HG03457 (cell line): ENCODE results near the gene HS3ST3A1.

Experiments used
- ATAC-seq: cut with Tn5 transposase; IDR thresholded peaks from one replicate; pipeline ENCODE4 v1.9.1; 2021; ENCODE audit warnings: moderate number of reproducible peaks; ENCODE audit not compliant: unreplicated experiment

HS3ST3A1 gene

DNA sequence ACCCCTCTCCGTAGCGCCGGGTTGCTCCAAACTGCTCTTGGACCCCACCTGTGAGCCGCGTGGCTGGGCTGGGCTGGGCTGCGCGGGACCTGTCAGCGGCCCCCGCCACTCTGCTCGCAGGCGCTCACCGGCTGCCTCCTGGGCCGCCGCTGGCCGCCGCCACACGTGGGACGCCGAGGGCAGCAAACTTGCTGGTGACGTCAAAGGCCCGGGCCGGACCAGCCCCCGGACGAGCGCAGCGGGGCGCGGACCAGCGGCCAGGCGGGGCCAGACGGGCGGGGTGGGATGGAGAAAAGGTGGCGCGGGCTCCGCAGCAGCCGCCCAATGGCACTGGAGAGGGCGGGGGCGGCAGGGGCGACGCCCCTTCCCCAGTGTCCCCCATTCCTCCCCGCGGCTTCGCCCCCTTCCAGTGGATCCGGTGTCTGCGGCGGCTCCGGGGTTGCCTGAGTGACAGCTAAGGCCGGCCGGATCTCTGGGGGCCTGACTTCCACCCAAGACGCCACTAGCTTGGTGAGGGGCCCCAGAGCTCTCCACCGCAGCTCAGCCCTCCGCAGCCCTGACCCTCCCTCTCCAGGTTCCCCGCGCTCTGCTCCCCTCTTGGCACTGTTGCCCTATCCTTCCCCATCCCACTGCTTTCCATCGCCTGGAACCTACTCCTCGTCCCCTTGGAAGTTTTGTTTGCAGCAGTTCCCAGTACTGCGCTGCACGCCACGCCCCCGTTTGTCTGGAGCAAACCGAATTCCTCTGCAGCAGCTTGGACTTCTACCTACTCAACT, at the start of gene HS3ST3A1:
HS3ST3A1 (minus strand) TSS at position 154 of the 776 bp plus-strand sequence. CDS start 800 bp downstream, outside the sequence.
- no peak for ATAC-seq

DNA sequence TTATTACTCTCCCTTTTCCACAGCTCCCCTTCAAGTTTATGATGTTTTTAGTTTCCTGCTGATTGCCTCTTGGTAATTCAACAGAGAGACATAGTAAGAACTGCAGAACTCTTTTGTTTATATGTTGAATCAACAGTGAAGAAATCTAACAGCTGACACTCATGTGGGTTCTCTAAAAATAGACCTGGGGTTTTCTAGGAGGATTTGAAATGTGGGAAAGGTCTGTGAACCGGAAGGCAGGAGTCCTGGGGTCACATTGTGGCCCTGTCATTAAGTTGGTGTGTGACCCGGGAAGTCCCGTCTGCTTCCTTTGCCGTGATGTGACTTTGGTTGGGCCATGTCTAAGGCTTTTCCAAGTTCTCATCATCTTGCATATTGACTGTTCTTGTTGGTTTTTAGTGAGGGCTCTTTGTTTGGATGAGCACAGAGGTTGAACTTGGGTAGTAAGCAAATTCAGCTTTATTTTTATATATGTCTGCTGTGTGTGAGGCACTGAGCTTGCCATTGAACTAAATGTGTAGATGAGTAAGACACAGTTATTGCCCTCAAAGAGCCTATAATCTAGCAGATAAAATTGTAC, 48.5 kb upstream of the HS3ST3A1 start:
- ATAC-seq: no peak

GRCh38 chr17:13647543-13648021, 45.9 kb upstream of the HS3ST3A1 start:
- ATAC-seq: no peak

- no peak for ATAC-seq
Measured at GRCh38 chr17:13646969-13647542, 45.3 kb upstream of the HS3ST3A1 start.

- no peak for ATAC-seq
Measured at GRCh38 chr17:13646411-13646810, 44.7 kb upstream of the HS3ST3A1 start.

DNA sequence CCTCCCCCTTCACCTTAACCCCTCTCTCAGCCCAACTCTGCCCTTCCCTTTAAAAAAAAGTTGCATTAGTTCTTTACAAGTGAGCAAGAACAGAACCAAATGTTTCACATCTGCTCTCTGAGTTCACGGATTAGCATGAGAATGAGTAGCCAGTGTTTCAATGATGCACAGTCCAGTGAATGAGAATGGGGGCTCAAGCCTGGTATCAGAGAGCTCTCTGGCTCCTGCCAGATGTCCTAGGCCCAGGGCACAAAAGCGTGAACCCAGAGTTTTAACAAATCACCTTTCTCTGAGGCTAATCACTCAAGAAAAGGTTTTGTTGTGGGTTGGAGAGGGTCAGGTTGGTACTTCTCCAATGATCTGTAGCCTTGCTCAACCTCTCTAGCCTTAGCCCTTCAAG, 41.5 kb upstream of the HS3ST3A1 start:
- no peak for ATAC-seq

DNA sequence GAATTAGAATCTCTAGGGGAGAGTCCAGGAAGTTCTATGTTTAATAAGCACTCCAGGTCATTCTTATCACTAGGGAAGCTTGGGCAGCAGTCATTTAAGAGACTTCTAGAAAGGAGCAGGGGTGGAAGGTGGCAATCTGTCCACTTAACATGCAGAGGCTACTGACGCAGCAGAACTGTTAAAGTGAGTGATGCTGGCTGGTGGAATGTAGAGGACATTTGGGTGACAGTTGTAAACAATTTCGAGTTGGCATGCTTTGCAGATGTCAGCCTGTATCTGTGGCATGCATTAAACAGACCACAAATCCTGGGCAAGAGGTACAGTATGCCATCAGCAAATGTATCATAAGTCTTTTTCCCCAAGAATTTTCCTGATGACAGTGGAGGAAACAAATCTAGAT, 40.5 kb upstream of the HS3ST3A1 start:
- no peak for ATAC-seq

GRCh38 chr17:13640551-13640950, 38.8 kb upstream of the HS3ST3A1 start:
- ATAC-seq: no peak

GRCh38 chr17:13638855-13639458, 37.2 kb upstream of the HS3ST3A1 start:
- no peak for ATAC-seq

GRCh38 chr17:13636951-13637350, 35.2 kb upstream of the HS3ST3A1 start:
- no peak for ATAC-seq

- ATAC-seq: no peak
Measured at GRCh38 chr17:13635951-13636350, 34.2 kb upstream of the HS3ST3A1 start.

GRCh38 chr17:13634021-13634420, 32.3 kb upstream of the HS3ST3A1 start:
- ATAC-seq: no peak

DNA sequence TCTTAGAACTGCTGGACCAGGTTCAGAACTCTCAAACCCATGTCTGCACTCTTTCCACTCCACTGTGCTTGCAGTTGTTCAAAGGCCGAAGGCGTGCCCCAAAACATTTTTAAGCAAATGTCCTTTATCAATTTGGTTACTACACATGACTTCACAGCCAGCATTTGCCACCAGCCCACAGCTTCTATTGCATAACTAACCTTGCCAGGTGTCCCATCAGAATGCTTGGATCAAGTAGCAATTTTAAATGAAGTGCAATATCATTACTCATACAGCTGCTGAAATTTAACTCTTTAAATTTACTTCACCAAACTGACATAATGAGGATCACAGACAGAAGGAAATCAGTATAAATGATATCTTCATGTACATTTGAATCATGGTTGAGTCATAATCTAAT, 29.8 kb upstream of the HS3ST3A1 start:
- ATAC-seq: no peak

- no peak for ATAC-seq
Measured at GRCh38 chr17:13626703-13627102, 25.0 kb upstream of the HS3ST3A1 start.

DNA sequence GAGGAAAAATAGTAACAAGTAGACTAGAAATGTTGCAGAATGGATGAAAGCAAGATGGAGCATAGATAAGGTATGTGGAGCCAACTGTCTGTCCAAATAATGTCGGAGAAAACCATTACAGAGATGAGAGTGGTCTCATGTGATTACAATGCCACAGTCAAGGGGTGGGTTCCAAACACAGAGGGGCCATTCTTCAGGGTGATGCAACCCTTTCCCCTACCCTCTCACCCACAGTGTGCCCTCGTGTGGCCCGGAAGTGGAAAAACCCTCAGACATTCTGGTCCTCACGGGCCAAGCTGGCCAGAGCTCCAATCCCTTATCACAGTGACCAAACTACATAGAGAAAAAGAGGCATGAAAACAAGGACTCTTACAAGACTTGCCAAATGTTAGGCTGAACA, 17.7 kb upstream of the HS3ST3A1 start:
- no peak for ATAC-seq

DNA sequence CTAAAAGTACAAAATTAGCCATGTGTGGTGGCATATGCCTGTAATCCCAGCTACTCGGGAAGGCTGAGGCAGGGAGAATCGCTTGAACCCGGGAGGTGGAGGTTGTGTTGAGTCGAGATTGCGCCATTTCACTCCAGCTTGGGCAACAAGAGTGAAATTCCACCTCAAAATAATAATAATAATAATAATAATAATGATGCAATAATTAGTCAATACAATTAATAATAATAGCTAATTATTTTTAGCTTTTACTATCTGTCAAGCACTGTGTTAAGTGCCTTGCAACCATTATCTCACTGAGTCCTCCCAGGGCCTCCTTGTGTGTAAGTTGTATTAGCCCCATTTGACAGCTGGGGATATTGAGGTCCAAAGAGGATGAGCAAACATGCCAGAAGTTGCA, 14.3 kb upstream of the HS3ST3A1 start:
- ATAC-seq: no peak

DNA sequence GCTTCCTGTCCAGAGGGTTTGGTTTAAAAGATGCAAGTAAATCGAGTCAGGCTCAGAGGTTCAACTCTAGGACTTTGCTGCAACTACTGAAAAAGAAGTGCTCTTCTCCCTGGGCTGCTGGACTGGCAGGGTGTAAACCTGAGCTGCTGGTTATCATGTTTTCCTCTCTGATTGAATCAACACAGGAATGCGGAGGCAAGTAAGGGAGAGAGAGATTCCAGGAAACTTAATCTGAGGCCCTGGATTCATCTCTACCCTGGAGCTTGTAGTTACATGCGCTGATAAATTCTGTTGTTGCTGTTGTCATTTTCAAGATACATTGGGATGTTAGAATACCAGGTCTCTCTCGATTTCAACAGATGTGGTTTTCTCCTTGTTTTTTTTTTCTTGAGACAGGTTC, 8.2 kb upstream of the HS3ST3A1 start:
- no peak for ATAC-seq

DNA sequence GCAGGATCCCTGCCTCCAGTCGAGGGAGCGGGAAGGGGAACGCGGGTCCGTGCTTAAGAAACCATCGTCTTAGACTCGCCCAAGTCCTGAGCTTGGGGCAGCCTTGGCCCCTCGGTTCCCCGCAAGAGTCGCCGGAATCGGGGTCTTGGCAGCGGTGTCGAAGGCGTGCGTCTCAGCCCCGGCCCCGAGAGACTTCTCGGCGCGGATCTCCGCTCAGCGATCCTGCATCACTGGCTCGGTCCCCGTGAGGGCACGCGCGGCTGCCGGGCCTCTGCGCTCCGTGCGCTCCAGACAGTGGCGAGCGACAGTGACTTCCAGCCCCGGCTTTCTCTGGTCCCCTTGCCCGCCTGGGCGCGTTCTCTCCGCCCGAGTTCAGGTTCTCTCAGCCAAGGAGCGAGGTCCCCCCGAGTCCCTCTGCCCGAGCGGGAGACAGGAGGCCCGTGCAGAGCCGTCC, 380 bp downstream of the HS3ST3A1 start:
- no peak for ATAC-seq

- ATAC-seq: no peak
Measured at GRCh38 chr17:13600475-13601321, 1.0 kb downstream of the HS3ST3A1 start.

- ATAC-seq: no peak
Measured at GRCh38 chr17:13599864-13600263, 1.9 kb downstream of the HS3ST3A1 start.

GRCh38 chr17:13599168-13599577, 2.6 kb downstream of the HS3ST3A1 start:
- no peak for ATAC-seq
